RWPE2 (cell line): ENCODE measurements around the gene ETV3.

Experiments used
- ATAC-seq: fragments of 200-7000 bp; cut with Tn5 transposase; 3 replicates; pipeline ENCODE4 v1.9.1; 2021; ENCODE audit warnings: low read depth
- DNase-seq: peaks from one replicate; pipeline ENCODE4 v3.0.0-alpha.2; 2020; ENCODE audit warnings: low spot score
- H3K27ac ChIP-seq: fragments of 450-650 bp; 2 replicates; pipeline ENCODE4 v1.5.1; 2017; ENCODE audit warnings: mild to moderate bottlenecking; ENCODE audit not compliant: poor library complexity, severe bottlenecking
- H3K27me3 ChIP-seq: fragments of 250-450 bp; sonication (Bioruptor Pico); 2 replicates; pipeline ENCODE4 v1.5.1; 2021; ENCODE audit warnings: mild to moderate bottlenecking, moderate library complexity; ENCODE audit not compliant: insufficient read depth, poor library complexity, severe bottlenecking
- H3K36me3 ChIP-seq: fragments of 250-450 bp; sonication (Bioruptor Pico); 2 replicates; pipeline ENCODE4 v1.5.1; 2020; ENCODE audit warnings: low read depth, mild to moderate bottlenecking, moderate library complexity
- H3K4me1 ChIP-seq: fragments of 250-450 bp; sonication (Bioruptor Pico); 2 replicates; pipeline ENCODE4 v1.5.1; 2021; ENCODE audit warnings: mild to moderate bottlenecking, moderate library complexity; ENCODE audit not compliant: insufficient read depth, poor library complexity, severe bottlenecking
- H3K4me3 ChIP-seq: fragments of 250-450 bp; sonication (Bioruptor Pico); 2 replicates; pipeline ENCODE4 v1.5.1; 2021; ENCODE audit warnings: mild to moderate bottlenecking, moderate library complexity; ENCODE audit not compliant: severe bottlenecking
- H3K9me3 ChIP-seq: fragments of 250-450 bp; sonication (Bioruptor Pico); 2 replicates; pipeline ENCODE4 v1.5.1; 2021; ENCODE audit warnings: mild to moderate bottlenecking, moderate library complexity; ENCODE audit not compliant: severe bottlenecking
- CTCF ChIP-seq: fragments of 450-650 bp; IDR thresholded peaks from one replicate; pipeline ENCODE4 v1.5.1; 2017; ENCODE audit warnings: mild to moderate bottlenecking, moderate library complexity; ENCODE audit not compliant: poor library complexity, severe bottlenecking

ETV3 gene

DNA sequence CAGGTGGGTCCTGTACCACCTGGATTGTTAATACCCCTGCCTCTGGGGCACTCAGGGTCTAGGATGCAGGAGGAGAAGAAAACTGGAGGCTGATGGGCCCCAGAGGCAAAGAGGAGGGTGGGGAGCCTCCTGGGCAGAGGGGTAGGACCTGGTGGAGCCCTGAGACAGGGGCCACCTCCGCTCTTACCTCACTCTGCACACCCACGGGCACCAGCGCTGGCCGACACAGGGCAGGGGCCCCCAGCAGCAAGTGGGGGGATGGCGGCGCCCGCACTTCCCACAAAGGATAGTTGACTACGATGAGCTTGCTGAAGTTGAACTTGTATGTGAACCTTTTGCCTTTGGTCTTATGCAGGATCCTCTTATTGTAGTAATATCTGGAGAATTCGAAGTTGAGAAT, 39.7 kb downstream of the ETV3 start:
- Histone ChIP-seq H3K4me1 (no peaks in the 10 kb centered on the region), H3K9me3 (no peaks in the 10 kb centered on the region), H3K27me3 (no peaks in the 10 kb centered on the region), H3K4me3 (no peak overlapping the region), H3K27ac (no peak overlapping the region), H3K36me3 (no peaks in the 10 kb centered on the region)
- TF ChIP-seq CTCF: no peak
- ATAC-seq (no peak), DNase-seq (no peak)

DNA sequence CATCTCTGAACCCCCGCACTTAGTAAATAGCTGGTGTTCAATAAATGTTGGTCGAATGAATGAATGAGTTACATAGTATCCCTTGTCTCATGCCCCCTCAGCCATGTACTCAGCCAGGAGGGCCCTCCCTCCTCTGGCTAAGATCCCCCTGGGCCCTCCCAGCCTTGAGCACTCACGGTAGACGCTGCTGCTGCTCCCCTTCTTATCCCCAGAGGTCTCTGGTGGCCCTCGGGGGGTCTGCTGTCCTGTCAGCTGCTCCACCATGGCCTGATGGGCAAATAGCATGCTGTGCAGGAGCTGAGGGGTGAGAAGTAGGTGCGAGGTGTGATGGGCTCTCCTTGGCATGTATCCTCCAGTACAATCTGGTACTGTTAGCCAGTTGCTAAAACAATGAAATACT, 40.5 kb downstream of the ETV3 start:
- TF ChIP-seq CTCF: no peak
- no peak for ATAC-seq

GRCh38 chr1:157096881-157097280, 41.3 kb downstream of the ETV3 start:
- no peaks in the 10 kb centered on the region for H3K9me3 ChIP-seq
- no peak overlapping the region for H3K27ac ChIP-seq
- H3K27me3 ChIP-seq: no peaks in the 10 kb centered on the region
- DNase-seq (no peak), ATAC-seq (no peak)
- H3K36me3 ChIP-seq: no peaks in the 10 kb centered on the region
- no peak overlapping the region for H3K4me3 ChIP-seq
- no peaks in the 10 kb centered on the region for H3K4me1 ChIP-seq
- no peak for TF ChIP-seq CTCF

More for the DNA sequence above, 40.5 kb downstream of the ETV3 start:
- H3K9me3 ChIP-seq: no peaks in the 10 kb centered on the region
- no peaks in the 10 kb centered on the region for H3K4me1 ChIP-seq
- H3K4me3 ChIP-seq: no peak overlapping the region
- no peak overlapping the region for H3K27ac ChIP-seq
- no peaks in the 10 kb centered on the region for H3K36me3 ChIP-seq
- H3K27me3 ChIP-seq: no peaks in the 10 kb centered on the region
- DNase-seq: no peak

GRCh38 chr1:157095551-157095950, 42.6 kb downstream of the ETV3 start:
- Histone ChIP-seq H3K4me1 (no peaks in the 10 kb centered on the region), H3K36me3 (no peaks in the 10 kb centered on the region), H3K9me3 (no peaks in the 10 kb centered on the region), H3K4me3 (no peak overlapping the region), H3K27ac (no peak overlapping the region), H3K27me3 (no peaks in the 10 kb centered on the region)
- no peak for ATAC-seq
- DNase-seq: no peak
- TF ChIP-seq CTCF: no peak

DNA sequence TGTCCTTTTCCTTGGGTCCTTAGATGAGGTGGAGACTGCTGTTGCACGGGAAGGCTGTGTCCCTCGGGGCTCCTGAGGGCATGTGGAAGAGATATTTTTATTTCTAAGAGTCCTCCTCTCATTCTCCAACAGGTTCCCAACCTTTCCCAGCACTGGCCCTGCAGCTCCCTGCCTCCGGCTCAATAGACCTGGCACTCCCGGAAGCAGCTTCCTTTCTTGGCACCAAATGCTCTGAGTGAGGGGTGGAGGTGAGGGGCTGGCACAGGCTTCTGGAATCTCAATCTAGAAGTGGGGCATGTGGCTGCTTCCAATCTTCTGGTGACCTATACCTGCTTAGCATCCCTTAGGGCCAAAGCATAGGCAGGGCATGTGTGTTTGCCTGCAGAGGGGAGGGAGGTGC, 43.1 kb downstream of the ETV3 start:
- no peak for ATAC-seq
- no peaks in the 10 kb centered on the region for H3K36me3 ChIP-seq
- H3K27me3 ChIP-seq: no peaks in the 10 kb centered on the region
- no peak for TF ChIP-seq CTCF
- no peak overlapping the region for H3K4me3 ChIP-seq
- no peak for DNase-seq
- no peak overlapping the region for H3K27ac ChIP-seq
- H3K4me1 ChIP-seq: no peaks in the 10 kb centered on the region
- no peaks in the 10 kb centered on the region for H3K9me3 ChIP-seq
